GM18520 (cell line): ENCODE measurements around the gene DMRTC2.

Experiments used
- ATAC-seq: cut with Tn5 transposase; IDR thresholded peaks from one replicate; pipeline ENCODE4 v1.9.1; 2021; ENCODE audit not compliant: unreplicated experiment

DMRTC2 gene

DNA sequence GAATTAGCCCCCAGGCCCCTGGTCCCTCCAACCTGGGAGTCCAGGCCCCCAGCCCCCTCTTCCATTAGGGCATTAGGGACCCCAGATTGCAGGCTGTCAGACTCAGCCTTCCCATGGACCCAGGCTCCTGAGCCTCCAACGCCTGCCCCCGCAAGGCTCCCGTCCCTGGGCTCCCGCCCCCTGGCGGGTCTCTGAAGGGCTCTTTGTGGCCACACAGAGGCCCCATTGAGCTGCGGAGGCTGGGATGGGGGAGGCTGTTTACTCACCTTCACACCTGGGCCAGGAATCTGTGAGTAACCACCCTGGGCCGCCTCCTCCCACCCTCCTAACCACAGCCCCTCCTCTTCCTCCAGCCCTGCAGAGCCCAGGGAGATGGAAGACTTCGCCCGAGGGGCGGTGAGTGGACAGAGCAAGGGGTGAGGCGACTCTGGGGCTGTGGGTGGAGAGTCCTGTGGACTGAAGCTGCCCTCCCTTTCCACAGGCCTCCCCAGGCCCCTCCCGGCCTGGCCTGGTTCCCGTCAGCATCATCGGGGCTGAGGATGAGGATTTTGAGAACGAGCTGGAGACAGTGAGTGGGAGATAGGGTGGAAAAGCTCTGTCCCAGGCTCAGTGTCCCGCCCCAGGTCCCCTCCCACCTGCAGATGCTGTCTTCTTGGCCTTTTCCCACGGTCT lies 43.0 kb downstream of the DMRTC2 start:
- no peak for ATAC-seq

DNA sequence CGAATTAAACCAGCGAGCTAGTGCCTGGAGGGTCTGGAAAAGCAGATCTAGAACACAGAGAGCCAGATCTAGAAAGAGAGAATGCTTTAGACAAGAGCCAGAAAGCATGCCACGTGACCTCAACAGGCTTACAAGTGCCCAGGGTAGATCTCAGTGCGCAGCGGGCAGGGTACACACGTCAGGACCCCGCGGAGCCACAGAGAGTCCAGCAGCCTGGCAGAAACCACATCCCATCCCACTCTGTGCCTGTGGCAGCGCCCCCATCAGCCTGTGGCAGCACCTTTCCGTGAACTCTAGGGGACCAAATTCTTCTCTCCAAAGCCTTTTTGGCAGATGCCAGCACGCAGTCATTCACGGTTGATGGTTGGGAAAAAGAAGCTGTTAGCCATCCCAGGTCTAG lies 44.1 kb downstream of the DMRTC2 start:
- no peak for ATAC-seq

DNA sequence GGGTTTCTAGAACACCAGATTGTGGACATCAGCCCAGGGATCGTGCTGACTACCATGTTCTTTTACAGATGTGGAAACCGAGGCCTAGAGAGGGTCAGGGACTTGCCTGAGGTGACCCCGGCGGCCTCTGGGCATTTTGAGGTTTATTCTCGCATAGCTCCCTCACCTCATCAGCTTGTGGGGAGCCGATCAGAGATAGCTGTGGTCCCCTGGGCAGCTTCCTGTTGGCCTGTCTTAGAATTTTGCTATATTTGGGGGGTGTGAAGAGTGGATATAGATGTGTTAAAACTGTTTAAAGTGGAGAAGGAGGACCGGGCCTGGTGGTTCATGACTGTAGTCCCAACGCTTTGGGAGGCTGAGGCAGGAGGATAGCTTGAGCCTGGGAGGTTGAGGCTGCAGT lies 45.1 kb downstream of the DMRTC2 start:
- ATAC-seq: no peak

GRCh38 chr19:41890936-41891335 lies 46.1 kb downstream of the DMRTC2 start:
- ATAC-seq: no peak

DNA sequence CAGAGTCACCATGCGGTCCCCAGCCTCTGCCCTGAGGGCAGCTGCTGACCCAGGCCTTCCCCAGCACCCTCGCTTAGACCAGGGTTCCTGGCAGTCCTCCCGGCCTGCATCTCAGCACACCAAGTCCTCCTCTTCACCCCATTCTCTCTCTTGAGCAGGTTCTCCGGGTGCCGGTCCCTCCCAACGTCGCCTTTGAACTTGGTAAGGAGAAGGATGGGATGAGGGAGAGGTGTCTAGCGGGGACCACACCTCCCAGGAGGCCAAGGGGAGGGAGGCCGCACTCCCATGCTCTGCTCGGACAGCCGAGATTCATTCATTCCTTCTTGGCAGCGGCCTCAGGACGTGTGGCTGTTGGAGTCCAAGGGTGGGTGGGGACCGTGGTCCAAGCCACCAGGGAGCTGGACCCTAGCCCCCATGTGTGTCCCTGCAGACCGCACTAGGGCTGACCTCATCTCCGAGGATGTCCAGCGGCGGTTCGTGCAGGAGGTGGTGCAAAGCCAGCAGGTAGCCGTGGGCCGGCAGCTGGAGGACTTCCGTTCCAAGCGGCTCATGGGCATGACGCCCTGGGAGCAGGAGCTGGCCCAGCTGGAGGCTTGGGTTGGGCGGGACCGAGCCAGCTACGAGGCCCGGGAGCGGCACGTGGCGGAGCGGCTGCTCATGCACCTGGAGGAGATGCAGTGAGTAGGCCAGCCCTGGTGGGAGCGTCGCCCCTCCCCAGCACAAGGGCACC lies 47.5 kb downstream of the DMRTC2 start:
- ATAC-seq: no peak

DNA sequence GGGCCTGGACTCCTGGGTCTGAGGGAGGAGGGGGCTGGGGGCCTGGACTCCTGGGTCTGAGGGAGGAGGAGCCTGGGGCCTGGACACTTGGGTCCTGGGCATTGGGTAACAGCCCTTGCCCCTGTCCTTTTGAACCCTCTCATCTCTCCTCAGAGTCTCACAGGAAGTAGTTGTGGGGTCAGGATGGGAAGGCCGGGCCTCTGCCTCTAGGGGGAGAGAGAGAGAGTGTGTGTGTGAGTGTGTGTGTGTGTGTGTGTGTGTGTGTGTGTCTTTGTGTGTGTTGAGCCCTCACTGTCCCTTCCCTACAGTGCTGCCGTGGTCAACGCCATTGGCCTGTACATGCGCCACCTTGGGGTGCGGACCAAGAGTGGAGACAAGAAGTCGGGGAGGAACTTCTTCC lies 49.1 kb downstream of the DMRTC2 start:
- no peak for ATAC-seq

DNA sequence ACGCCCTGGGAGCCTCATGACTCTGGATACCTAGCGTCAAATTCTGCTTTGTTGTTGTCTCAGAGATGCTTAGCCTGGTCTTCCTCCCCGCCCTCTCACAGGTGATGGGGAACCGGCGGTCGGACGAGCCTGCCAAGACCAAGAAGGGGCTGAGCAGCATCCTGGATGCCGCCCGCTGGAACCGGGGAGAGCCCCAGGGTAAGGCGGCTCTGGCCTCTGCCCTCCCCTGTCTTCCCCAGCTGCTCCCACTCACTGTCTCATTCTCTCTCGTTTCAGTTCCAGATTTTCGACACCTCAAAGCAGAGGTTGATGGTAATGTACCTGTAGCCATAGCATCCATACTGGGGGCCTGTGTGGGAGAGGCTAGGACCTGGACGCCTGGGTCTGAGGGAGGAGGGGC lies 49.5 kb downstream of the DMRTC2 start:
- no peak for ATAC-seq

DNA sequence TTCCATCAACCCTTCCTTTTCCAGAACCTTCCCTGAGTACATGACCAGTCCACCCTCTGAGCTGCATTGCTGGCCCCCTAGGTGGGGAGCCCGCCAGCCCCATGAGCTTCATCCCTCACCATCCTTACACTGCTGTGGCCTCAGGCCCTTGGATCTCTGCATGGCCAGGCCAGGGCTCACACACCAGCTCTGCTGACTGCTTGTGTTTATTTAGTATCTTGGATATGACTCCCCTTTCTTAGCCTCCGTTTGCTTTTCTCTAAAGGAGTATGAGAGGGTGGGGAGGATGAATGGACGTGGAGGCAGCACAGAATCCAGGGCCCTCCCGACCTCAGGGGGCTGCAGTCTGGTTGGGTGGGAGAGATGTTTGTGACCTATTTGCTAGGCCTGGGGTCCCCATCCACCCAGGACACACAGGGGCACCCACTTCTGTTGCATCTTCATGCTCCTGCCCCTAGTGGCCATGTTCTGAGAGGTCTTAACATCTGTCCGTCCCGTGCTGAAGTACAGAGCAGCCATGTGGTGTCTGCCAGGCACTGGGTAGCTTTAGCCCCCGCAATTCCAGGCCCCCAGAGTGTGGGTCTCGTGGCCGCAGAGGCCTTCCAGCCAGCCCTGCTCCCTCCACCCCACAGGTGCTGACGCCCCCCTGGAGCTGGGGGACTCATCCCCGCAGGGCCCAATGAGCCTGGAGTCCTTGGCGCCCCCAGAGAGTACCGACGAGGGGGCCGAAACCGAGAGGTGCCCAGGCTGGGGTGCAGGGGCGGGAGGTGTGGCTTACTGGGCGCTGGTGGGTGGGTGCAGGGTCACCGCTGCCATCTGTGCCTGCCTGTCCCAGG lies 51.1 kb downstream of the DMRTC2 start:
- ATAC-seq: no peak

- no peak for ATAC-seq
These were observed 51.7 kb downstream of the DMRTC2 start for GRCh38 chr19:41896581-41896942.

GRCh38 chr19:41897181-41897580 lies 52.3 kb downstream of the DMRTC2 start:
- no peak for ATAC-seq

GRCh38 chr19:41897820-41898219 lies 53.0 kb downstream of the DMRTC2 start:
- ATAC-seq: no peak

GRCh38 chr19:41898235-41898634 lies 53.4 kb downstream of the DMRTC2 start:
- no peak for ATAC-seq
